HL-60 (cell line): ENCODE data around the gene BBS4.

Source experiments
- DNase-seq, 2 experiments: peaks; one replicate each; pipeline ENCODE4 v3.0.0-alpha.2; 2010 to 2020; ENCODE audit warnings: low read depth in 1 of 2, low spot score in 1 of 2
- H3K27ac ChIP-seq: fragments of 250-450 bp; sonication (Bioruptor Pico); replicated peaks from 2 replicates; pipeline ENCODE4 v1.5.1; 2020; ENCODE audit warnings: mild to moderate bottlenecking, moderate library complexity
- H3K27me3 ChIP-seq: fragments of 250-450 bp; sonication (Bioruptor Pico); 2 replicates; pipeline ENCODE4 v1.5.1; 2021; ENCODE audit warnings: mild to moderate bottlenecking, moderate library complexity; ENCODE audit not compliant: insufficient read depth, poor library complexity, severe bottlenecking
- H3K4me3 ChIP-seq: replicated peaks from 2 replicates; pipeline ENCODE4 v1.5.1; 2011; ENCODE audit warnings: mild to moderate bottlenecking, control low read depth, low read length; ENCODE audit not compliant: insufficient read depth
- GABPA ChIP-seq: IDR thresholded peaks from 2 replicates; pipeline ENCODE4 v1.6.1; 2012; ENCODE audit warnings: low read depth
- POLR2AphosphoS5 ChIP-seq: IDR thresholded peaks from 2 replicates; pipeline ENCODE4 v1.6.1; 2012; ENCODE audit warnings: low read depth
- SPI1 ChIP-seq: IDR thresholded peaks from 2 replicates; pipeline ENCODE4 v1.6.1; 2012; ENCODE audit warnings: low read depth, mild to moderate bottlenecking, borderline replicate concordance
- TF ChIP-seq, protein P1 (sequence below): IDR thresholded peaks from one replicate; pipeline ENCODE4 v1.5.1; 2011; ENCODE audit warnings: low read length, control low read depth, inconsistent platforms; ENCODE audit not compliant: insufficient read depth
- TF ChIP-seq, protein P2 (sequence below): IDR thresholded peaks from 2 replicates; pipeline ENCODE4 v1.6.1; 2012; ENCODE audit warnings: low read depth; ENCODE audit not compliant: insufficient replicate concordance

Gene BBS4

DNA sequence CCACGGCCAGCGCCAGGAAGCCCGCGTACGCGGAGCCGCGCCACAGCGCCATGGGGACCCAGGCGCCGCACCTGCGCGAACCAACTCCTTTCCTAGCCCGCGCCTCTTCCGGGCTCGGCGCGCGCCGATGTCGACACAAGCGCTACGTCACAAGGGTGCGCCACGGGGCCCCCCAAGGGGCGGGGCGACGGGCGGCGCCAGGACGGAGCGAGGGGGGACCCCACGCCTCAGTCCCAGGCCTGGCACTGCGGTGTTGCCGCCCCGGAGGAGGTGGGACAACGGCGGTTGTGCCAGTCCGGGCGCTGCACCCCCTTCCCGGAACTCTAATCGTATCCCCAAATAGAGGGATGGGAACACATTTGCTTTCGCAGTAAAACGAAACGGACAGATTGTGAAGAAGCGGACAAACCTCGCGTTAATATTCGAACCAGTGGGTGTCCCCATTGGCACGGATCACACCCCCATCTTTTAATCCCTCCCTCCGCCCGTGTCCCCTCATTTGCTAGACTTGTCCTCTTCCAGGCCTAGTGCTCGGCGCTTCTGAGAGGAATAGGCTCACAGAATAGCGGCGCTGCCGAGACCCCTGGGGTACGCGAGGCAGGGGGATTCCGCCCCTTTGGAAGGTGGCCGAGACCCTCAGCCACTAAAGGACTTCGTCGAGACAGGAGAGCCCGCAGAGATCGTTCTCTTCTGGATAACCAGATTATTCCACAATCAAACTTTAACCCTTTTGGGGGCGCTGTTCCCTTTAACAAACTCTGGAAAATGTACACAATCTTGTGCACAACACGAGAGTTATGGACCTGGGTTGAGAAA, 97.8 kb downstream of the BBS4 start, which contains the start of gene ADPGK:
Gene ADPGK, minus strand, starts transcription at position 119 of the 816 bp plus-strand sequence. Its CDS starts 67 bp downstream, at position 52.
- Histone ChIP-seq H3K4me3 (peak within 1 kb of the TSS; percentile 87), H3K27ac (peak within 1 kb of the TSS; percentile 96), H3K27me3 (no peaks in the 10 kb centered on the region)
- no peak for TF ChIP-seq GABPA
- TF ChIP-seq SPI1 = no peak
- TF ChIP-seq, protein P1, sequence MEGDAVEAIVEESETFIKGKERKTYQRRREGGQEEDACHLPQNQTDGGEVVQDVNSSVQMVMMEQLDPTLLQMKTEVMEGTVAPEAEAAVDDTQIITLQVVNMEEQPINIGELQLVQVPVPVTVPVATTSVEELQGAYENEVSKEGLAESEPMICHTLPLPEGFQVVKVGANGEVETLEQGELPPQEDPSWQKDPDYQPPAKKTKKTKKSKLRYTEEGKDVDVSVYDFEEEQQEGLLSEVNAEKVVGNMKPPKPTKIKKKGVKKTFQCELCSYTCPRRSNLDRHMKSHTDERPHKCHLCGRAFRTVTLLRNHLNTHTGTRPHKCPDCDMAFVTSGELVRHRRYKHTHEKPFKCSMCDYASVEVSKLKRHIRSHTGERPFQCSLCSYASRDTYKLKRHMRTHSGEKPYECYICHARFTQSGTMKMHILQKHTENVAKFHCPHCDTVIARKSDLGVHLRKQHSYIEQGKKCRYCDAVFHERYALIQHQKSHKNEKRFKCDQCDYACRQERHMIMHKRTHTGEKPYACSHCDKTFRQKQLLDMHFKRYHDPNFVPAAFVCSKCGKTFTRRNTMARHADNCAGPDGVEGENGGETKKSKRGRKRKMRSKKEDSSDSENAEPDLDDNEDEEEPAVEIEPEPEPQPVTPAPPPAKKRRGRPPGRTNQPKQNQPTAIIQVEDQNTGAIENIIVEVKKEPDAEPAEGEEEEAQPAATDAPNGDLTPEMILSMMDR = peak; percentile 3
- TF ChIP-seq POLR2AphosphoS5 = peak; percentile 92
- TF ChIP-seq, protein P2, sequence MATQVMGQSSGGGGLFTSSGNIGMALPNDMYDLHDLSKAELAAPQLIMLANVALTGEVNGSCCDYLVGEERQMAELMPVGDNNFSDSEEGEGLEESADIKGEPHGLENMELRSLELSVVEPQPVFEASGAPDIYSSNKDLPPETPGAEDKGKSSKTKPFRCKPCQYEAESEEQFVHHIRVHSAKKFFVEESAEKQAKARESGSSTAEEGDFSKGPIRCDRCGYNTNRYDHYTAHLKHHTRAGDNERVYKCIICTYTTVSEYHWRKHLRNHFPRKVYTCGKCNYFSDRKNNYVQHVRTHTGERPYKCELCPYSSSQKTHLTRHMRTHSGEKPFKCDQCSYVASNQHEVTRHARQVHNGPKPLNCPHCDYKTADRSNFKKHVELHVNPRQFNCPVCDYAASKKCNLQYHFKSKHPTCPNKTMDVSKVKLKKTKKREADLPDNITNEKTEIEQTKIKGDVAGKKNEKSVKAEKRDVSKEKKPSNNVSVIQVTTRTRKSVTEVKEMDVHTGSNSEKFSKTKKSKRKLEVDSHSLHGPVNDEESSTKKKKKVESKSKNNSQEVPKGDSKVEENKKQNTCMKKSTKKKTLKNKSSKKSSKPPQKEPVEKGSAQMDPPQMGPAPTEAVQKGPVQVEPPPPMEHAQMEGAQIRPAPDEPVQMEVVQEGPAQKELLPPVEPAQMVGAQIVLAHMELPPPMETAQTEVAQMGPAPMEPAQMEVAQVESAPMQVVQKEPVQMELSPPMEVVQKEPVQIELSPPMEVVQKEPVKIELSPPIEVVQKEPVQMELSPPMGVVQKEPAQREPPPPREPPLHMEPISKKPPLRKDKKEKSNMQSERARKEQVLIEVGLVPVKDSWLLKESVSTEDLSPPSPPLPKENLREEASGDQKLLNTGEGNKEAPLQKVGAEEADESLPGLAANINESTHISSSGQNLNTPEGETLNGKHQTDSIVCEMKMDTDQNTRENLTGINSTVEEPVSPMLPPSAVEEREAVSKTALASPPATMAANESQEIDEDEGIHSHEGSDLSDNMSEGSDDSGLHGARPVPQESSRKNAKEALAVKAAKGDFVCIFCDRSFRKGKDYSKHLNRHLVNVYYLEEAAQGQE = peak; percentile 17
- DNase-seq = peak; percentile 87 to 92

DNA sequence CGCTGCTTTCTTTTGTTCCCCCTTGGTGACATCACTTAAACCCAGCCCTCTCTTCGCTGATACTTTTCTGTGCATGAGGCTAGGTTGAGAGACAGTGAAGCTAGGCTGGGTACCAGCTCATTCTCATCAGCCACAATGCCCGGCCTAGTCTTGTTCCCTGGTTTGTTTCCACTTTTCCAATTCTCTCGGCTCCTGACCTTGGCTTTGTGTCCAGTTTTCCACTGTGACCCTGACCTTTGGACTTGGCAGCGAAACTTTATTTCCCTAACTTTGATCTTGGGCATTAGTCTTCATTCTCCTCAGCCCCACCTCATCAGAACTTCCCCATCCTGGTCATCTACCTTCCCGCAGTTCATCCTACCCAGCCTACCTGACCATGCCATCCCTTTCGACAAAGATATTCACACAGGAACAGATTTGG, 98.5 kb downstream of the BBS4 start:
- Histone ChIP-seq H3K27me3 (no peaks in the 10 kb centered on the region), H3K4me3 (peak overlapping the region; percentile 87), H3K27ac (peak overlapping the region; percentile 96)
- TF ChIP-seq POLR2AphosphoS5 = no peak
- TF ChIP-seq GABPA = no peak
- TF ChIP-seq SPI1 = no peak
- TF ChIP-seq, protein P2 = no peak
- TF ChIP-seq, protein P1 = no peak
- no peak for DNase-seq

DNA sequence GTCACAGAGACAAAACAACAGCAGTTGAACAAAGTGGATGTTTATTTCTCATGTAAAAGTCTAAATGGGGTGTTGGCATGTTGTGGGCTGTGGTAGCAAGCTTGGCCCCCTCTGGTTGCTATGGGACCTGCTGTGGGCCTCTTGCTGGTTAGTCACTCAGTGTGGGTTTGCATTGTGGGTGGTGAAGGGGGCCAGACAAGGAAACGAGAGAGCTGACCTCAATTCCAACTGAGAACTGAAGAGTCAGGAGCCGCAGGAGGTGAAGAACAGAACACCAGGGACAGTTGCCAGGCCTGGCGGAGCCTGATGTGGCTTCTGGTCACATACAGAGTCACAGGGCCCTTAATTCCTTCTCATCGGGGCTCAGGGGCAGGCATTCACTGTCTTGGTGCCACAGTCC, 99.4 kb downstream of the BBS4 start:
- H3K27ac ChIP-seq = no peak overlapping the region
- TF ChIP-seq, protein P2 = no peak
- TF ChIP-seq POLR2AphosphoS5 (no peak), SPI1 (no peak), GABPA (no peak)
- TF ChIP-seq, protein P1 = no peak
- DNase-seq = peak in 1 of 2 experiments; percentile 7
- no peak overlapping the region for H3K4me3 ChIP-seq
- no peaks in the 10 kb centered on the region for H3K27me3 ChIP-seq
